Heart right ventricle (tissue), 16 donors: ENCODE data around the gene GCC1. TPM values are rescaled to one million over a fixed set of nuclear protein-coding genes. Genes with fewer than 3 reads are reported as not detected.

Source experiments
- ATAC-seq, 8 donors: fragments of 200-7000 bp; cut with Tn5 transposase; one replicate each; pipeline ENCODE4 v1.9.1; 2020; ENCODE audit warnings: mild to moderate bottlenecking in 8 of 8, moderate library complexity in 8 of 8, moderate number of reproducible peaks in 1 of 8
- DNase-seq, 2 donors: peaks; one replicate each; pipeline ENCODE4 v3.0.0-alpha.2; 2020
- H3K27ac ChIP-seq, 10 donors: fragments of 200-600 bp; sonication (generic) in 2 of 10; one replicate each; pipeline versions ENCODE4 v1.5.0 to v1.8.0; 2020 to 2022; ENCODE audit warnings: mild to moderate bottlenecking in 3 of 10
- H3K27me3 ChIP-seq, 7 donors: fragments of 200-600 bp; one replicate each; pipeline ENCODE4 v1.8.0; 2021 to 2022; ENCODE audit warnings: mild to moderate bottlenecking in 2 of 7
- H3K36me3 ChIP-seq, 9 donors: fragments of 200-600 bp; sonication (generic) in 1 of 9; one replicate each; pipeline versions ENCODE4 v1.5.0 to v1.8.0; 2020 to 2022; ENCODE audit warnings: mild to moderate bottlenecking in 2 of 9
- H3K4me1 ChIP-seq, 9 donors: fragments of 200-600 bp; sonication (generic) in 1 of 9; one replicate each; pipeline versions ENCODE4 v1.5.0 to v1.8.0; 2020 to 2022; ENCODE audit warnings: mild to moderate bottlenecking in 4 of 9
- H3K4me3 ChIP-seq, 10 donors: fragments of 200-600 bp; sonication (generic) in 2 of 10; one replicate each; pipeline versions ENCODE4 v1.5.0 to v1.8.0; 2020 to 2022; ENCODE audit warnings: mild to moderate bottlenecking in 7 of 10, moderate library complexity in 2 of 10
- H3K9me3 ChIP-seq, 11 donors: fragments of 200-600 bp in 10 of 11; sonication (generic) in 2 of 11; one replicate each; pipeline versions ENCODE4 v1.5.0 to v1.8.0; 2013 to 2022; ENCODE audit warnings: mild to moderate bottlenecking in 2 of 11, control low read depth in 1 of 11, moderate library complexity in 1 of 11
- WGBS, 2 donors: extraction: QIAGEN DNeasy Blood & Tissue Kit; methylation state at CpG; one replicate each; pipeline ENCODE4 v1.1.7; 2013; ENCODE audit warnings: inconsistent platforms in 1 of 2; 5-methylcytosine and 5-hydroxymethylcytosine counted together
- intact Hi-C, 10 donors: fragments of 100-400 bp; cut with DNase I; formaldehyde crosslinking; loops; one replicate each; pipeline versions ENCODE4 v1.11.1 to v1.14.2; 2022
- polyA plus RNA-seq, 2 donors: library from polyadenylated mRNA; stranded (reverse); fragments of 200-250 nt; gene quantifications; one replicate each; pipeline ENCODE4 v1.2.3, GENCODE V29; 2013
- total RNA-seq, 10 donors: library from RNA; stranded (reverse); fragmentation: NEBNext Ultra II Directional in 3 of 10; extraction: Animal tissue kit (Norgen Biotek cat#: 25700) in 3 of 10; gene quantifications; one replicate each; pipeline versions ENCODE4 v1.2.1 to v1.2.4, GENCODE V29; 2021 to 2023
- TF ChIP-seq, protein P1 (sequence below), 9 donors: fragments of 200-600 bp; sonication (generic) in 2 of 9; IDR thresholded peaks; one replicate each; pipeline versions ENCODE4 v1.5.0 to v1.8.0; 2021 to 2022; ENCODE audit warnings: antibody characterized with exemption in 9 of 9, mild to moderate bottlenecking in 5 of 9, moderate library complexity in 1 of 9
- donor health status: Arrhythmogenic right ventricular cardiomyopathy.
- donor health status: ischemic (EF 13 %, LVEDD 7.1; RV severe dilation, severe dysfunction).
- donor health status: healthy with polysubstance abuse.
- donor health status: DM: no; HTN: yes; CAD: no.
- donor health status: DM: no; HTN: no; CAD: no.
- donor health status: ischemic (EF 25% LVEDD 6.9; RV normal size, moderate dysfunction).
- donor health status: ischemic (EF 25% LVEDD 5.7; RV mildly dilated, moderate dysfunction).
- donor health status: healthy.
- donor health status: DM: yes; HTN: yes; CAD: no.
- donor health status: Ischemic cardiomyopathy.
- donor health status: ischemic (EF 35%, LVEDD 5.7; RV mildly dilated, moderate dysfunction).
- donor health status: nonischemic (EF 11% LVEDD 7.7; RV severe dilation, severe dysfunction).
- donor health status: DM: yes; HTN: yes; CAD: no.
- donor health status: PGD.
- donor health status: ischemic (EF 29% LVEDD 5.4; RV normal size, mild dysfunction).
- donor health status: nonischemic (EF 23%, LVEDD 6.1; RV moderate dilation, normal function).

Gene GCC1
- total and polyA plus RNA-seq, 12 donors, result 1.8 to 8.9 (median 7.0) TPM

DNA sequence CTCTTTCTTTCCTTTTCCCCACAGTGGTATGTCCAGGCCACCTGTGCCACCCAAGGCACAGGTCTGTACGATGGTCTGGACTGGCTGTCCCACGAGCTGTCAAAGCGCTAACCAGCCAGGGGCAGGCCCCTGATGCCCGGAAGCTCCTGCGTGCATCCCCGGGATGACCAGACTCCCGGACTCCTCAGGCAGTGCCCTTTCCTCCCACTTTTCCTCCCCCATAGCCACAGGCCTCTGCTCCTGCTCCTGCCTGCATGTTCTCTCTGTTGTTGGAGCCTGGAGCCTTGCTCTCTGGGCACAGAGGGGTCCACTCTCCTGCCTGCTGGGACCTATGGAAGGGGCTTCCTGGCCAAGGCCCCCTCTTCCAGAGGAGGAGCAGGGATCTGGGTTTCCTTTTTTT lies 5.8 kb upstream of the GCC1 start:
- TF ChIP-seq, protein P1, sequence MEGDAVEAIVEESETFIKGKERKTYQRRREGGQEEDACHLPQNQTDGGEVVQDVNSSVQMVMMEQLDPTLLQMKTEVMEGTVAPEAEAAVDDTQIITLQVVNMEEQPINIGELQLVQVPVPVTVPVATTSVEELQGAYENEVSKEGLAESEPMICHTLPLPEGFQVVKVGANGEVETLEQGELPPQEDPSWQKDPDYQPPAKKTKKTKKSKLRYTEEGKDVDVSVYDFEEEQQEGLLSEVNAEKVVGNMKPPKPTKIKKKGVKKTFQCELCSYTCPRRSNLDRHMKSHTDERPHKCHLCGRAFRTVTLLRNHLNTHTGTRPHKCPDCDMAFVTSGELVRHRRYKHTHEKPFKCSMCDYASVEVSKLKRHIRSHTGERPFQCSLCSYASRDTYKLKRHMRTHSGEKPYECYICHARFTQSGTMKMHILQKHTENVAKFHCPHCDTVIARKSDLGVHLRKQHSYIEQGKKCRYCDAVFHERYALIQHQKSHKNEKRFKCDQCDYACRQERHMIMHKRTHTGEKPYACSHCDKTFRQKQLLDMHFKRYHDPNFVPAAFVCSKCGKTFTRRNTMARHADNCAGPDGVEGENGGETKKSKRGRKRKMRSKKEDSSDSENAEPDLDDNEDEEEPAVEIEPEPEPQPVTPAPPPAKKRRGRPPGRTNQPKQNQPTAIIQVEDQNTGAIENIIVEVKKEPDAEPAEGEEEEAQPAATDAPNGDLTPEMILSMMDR (IDR thresholded peaks at IDR 0.05), result no peak
- H3K27ac ChIP-seq, result no peak overlapping the region
- WGBS, 2 donors, result 95 to 96% methylated on average over 7 of the region's 7 CpGs
- intact Hi-C loops, result loop anchor here in 1 of 10 donors (10.0 kb wide), 1 partner anchor 54 kb away; no protein-coding TSS in a partner anchor
- no peaks in the 10 kb centered on the region for H3K9me3 ChIP-seq
- H3K4me3 ChIP-seq, result no peak overlapping the region
- H3K4me1 ChIP-seq, result peaks cover 4 to 33% (median 21%) of the 10 kb centered on the region in 9 donors
- ATAC-seq (no peak), DNase-seq (no peak)
- peaks cover 0 to 33% (median 18%) of the 10 kb centered on the region in 9 donors for H3K36me3 ChIP-seq
- H3K27me3 ChIP-seq, result no peaks in the 10 kb centered on the region

DNA sequence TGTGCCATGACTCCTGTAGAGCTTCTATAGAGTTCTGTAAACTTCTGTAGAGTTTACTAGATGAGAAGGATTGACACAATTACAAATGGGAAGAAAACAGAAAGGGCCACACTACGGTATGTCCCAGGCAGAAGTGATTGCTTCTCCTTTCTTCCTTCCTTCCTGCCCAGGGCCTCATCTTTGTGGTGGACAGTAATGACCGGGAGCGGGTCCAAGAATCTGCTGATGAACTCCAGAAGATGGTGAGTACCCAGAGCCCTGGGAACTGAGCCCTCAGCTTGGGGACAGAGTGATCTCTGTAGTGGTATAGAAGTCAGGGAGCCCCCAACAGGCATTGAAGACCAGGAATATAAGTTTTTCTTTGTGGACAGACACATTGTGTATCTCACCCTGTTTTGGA lies 4.5 kb upstream of the GCC1 start:
- Histone ChIP-seq H3K27ac (peak overlapping the region in 2 of 10 donors; percentile 89 to 97), H3K36me3 (peaks cover 0 to 33% (median 18%) of the 10 kb centered on the region in 9 donors), H3K9me3 (no peaks in the 10 kb centered on the region), H3K4me1 (peaks cover 4 to 35% (median 30%) of the 10 kb centered on the region in 9 donors), H3K27me3 (no peaks in the 10 kb centered on the region), H3K4me3 (peak overlapping the region in 1 of 10 donors; percentile 98)
- TF ChIP-seq, protein P1 (IDR thresholded peaks at IDR 0.05), result no peak
- intact Hi-C loops, result loop anchor here (2.0 to 10.0 kb wide), 6 partner anchors 55 to 625 kb away; partner anchors contain the start of genes SND1 (in 6 of the 10) and ZNF800 (in 5 of the 10)
- no peak for ATAC-seq
- no peak for DNase-seq
- 74 to 82% methylated on average over 3 of the region's 3 CpGs for WGBS, 2 donors

DNA sequence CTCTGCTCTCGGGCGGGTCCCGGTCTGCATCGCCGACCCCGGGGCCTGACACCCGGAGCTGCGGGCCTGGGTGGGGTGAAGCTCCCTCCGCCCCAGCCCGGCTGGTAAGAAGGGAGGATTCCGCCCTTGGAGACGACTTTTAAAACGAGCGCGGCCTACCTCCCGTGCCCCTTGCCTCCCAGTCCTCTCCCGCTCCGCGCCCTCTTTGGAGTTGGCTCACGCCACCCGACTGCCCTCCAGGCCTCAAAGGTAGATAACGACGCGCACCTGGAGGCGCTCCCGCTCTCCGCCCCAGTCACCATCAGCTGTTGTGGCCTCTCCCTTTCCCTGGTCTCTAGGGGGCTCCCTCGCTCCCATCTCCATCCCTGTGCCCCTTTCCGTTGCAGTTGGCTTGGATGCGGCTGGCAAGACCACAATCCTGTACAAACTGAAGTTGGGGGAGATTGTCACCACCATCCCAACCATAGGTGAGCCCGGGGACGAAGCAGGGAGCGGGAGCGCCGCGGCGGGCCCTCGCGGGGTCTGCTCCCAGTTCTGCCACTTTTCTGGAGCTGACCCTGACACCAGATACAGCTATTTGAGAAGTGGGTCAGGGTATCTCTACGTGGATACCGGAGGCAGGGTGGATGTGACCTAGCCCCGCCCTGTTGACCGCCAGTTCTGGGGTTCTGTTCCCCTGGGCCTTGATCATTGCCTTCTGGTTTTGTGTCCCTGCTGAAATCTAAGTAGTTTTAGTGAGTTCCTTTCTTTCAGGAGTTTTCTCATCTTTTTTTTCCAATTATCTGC lies 3.5 kb upstream of the GCC1 start:
- Histone ChIP-seq H3K9me3 (no peaks in the 10 kb centered on the region), H3K36me3 (peaks cover 0 to 33% (median 18%) of the 10 kb centered on the region in 9 donors), H3K4me1 (peaks cover 9 to 45% (median 36%) of the 10 kb centered on the region in 9 donors), H3K4me3 (peak overlapping the region; percentile 73 to 100 (median 90)), H3K27me3 (no peaks in the 10 kb centered on the region), H3K27ac (peak overlapping the region in 9 of 10 donors; percentile 87 to 97 (median 92))
- ATAC-seq (peak; percentile 4 to 55 (median 28)), DNase-seq (peak; percentile 45)
- WGBS, 2 donors, result 4 to 5% methylated on average over 43 of the region's 43 CpGs
- intact Hi-C loops, result loop anchor here (2.0 to 10.0 kb wide), 5 partner anchors 62 to 626 kb away; partner anchors contain the start of genes SND1 (in 6 of the 10) and ZNF800 (in 5 of the 10)
- TF ChIP-seq, protein P1 (IDR thresholded peaks at IDR 0.05), result peak in 6 of 9 donors; percentile 28 to 54 (median 48)

DNA sequence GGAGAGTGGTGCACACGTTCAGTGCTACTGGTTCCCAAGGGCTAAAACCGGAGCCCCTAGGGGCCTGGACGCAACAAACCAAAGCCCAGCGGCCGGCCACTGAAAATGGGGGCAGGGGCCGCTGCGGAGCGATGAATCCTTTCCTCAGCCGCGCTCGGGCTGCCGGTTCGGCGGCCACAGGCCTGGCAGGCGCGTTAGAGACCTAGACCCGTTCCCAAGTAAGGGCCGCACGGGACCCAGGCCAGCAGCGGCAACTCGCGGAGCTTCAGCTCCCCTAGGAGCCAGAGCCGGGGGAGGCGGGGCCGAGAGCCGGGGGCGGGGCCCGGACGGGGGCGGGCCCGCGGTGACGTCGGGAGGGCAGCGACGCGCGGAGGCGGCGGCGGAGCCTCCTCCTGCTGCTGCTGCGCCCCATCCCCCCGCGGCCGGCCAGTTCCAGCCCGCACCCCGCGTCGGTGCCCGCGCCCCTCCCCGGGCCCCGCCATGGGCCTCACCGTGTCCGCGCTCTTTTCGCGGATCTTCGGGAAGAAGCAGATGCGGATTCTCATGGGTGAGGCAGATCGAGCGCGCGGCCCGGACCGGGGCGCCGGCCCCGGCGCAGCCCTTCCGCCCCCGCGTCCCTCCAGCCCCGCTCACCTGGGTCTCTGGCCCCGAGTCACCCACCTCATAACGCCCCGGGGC lies 2.8 kb upstream of the GCC1 start, which contains the start of gene ARF5:
Gene ARF5 (plus strand): TSS at position 393 of the 678 bp plus-strand sequence. CDS start 88 bp downstream, at position 481.
- DNase-seq (peak; percentile 88 to 93), ATAC-seq (peak; percentile 89 to 96 (median 92))
- H3K27ac ChIP-seq, result peak within 1 kb of the TSS; percentile 52 to 97 (median 90)
- TF ChIP-seq, protein P1 (IDR thresholded peaks at IDR 0.05), result peak in 2 of 9 donors; percentile 7 to 17
- intact Hi-C loops, result loop anchor here (2.0 to 10.0 kb wide), 5 partner anchors 63 to 627 kb away; partner anchors contain the start of genes SND1 (in 6 of the 10) and ZNF800 (in 5 of the 10)
- H3K27me3 ChIP-seq, result no peaks in the 10 kb centered on the region
- H3K4me1 ChIP-seq, result peaks cover 14 to 52% (median 44%) of the 10 kb centered on the region in 9 donors
- peak within 1 kb of the TSS; percentile 73 to 100 (median 90) for H3K4me3 ChIP-seq
- 0% methylated on average over 57 to 77 of the region's 77 CpGs for WGBS, 2 donors
- H3K9me3 ChIP-seq, result no peaks in the 10 kb centered on the region
- peaks cover 0 to 36% (median 18%) of the 10 kb centered on the region in 9 donors for H3K36me3 ChIP-seq
